SK-N-SH treated with all-trans-retinoic acid at 6 μM for 48 hours (cell line): ENCODE results near the gene ATP6V0E1.

Experiments used
- ARNTL ChIP-seq: fragments of 450-650 bp; formaldehyde crosslinking; IDR thresholded peaks from 2 replicates; pipeline ENCODE4 v1.5.0; 2020; ENCODE audit warnings: low read depth, mild to moderate bottlenecking, moderate library complexity, borderline replicate concordance
- CREB5 ChIP-seq: fragments of 250-450 bp; sonication (Bioruptor Pico); IDR thresholded peaks from 2 replicates; pipeline ENCODE4 v1.5.1; 2020; ENCODE audit warnings: low read depth, mild to moderate bottlenecking, moderate library complexity
- PATZ1 ChIP-seq: fragments of 250-450 bp; sonication (Bioruptor Pico); IDR thresholded peaks from 2 replicates; pipeline ENCODE4 v1.8.0; 2020; ENCODE audit warnings: mild to moderate bottlenecking, moderate library complexity, borderline replicate concordance
- ZFP30 ChIP-seq: fragments of 450-650 bp; formaldehyde crosslinking; IDR thresholded peaks from 2 replicates; pipeline ENCODE4 v1.5.0; 2022; ENCODE audit warnings: mild to moderate bottlenecking, moderate library complexity

GRCh38 chr5:173001229-173001841 lies 17.8 kb downstream of the ATP6V0E1 start:
- no peak for TF ChIP-seq ZFP30 (CRISPR knock-in tag)
- TF ChIP-seq CREB5 (CRISPR knock-in tag), result no peak
- TF ChIP-seq PATZ1 (CRISPR knock-in tag), result no peak
- TF ChIP-seq ARNTL (CRISPR knock-in tag), result no peak
